GOT3 (cell line): ENCODE data around the gene PHEX.
"Not testable (repeated sequence)": the region's sequence is repeated elsewhere in the genome, so short reads cannot be mapped to it uniquely, and the experiment has no call there.

Experiments
- DNase-seq: peaks from one replicate; lab custom pipeline; 2025; ENCODE audit warnings: mixed read lengths; lab: John Stamatoyannopoulos, UW

PHEX gene

DNA sequence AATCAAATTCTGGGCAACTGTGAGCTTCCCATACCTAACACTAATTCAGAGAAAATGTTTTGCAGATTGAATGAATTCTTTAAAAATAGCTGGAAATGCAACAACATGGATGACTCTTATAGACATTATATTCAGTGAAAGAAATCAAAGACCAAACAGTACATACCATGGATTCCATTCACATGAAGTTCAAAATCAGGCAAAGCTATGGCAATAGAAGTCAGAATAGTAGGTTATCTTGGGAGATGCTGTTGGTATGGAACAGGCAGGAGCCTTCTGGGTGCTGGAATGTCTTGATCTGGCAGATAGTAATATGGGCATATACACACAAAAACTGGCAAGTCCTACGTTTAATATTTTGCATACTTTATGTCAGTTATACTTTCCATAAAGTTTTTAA, 215.0 kb downstream of the PHEX start:
- no peak for DNase-seq

DNA sequence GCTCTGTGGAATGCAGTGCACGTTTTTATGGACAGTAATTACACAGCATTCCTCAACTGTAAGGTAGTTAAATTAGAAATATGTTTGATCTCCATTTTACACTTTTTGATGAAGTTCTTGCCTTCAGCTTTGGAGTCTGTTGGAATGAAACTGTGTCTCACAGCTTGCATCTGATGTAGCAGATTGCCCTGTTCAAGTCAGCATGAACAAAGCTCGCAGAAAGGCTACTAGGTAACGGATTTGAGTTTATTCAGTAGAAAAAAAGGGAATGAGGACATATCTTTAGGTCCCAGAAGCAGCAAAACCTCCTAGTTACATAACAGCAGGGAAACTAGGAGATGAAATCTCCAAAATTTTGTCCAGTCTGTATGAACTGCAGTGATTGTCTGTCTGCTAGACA, 216.3 kb downstream of the PHEX start:
- no peak for DNase-seq

DNA sequence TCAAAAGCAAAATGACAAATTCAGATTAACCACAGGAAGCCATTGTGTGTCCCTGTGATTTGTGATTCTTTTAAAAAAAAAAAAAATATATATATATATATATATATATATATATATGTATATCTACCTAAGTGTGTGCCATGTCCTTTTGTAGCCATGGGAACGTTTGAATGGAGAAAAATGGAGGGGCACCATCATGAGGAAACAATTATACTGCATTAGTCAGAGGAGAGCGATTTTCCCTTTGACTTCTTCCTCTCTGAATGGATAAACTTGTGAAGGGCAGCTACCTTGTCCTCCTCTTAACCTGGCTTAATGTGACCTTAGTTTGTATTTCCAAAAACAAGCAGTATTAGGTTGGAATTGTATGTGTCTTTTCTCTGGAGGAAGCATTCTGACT, 217.2 kb downstream of the PHEX start:
- no peak for DNase-seq

DNA sequence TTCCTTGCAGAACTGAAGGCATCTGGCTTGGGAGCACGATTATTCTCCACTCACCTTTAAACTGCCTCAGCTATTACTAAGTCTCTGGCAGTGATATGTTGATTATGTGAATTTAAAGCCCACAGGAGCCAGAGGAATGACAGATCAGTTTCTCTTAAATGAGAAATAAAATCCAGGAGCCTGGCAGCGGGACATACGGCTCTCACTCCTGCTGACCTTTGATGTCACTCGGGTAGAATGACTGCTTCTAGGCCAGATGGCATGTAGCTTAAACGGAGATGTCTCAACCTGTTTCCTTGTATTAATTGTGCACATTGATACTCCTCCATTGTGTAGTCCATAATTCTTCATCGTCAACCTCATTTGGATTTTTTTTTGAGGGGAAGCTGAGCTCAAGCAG, 236.6 kb downstream of the PHEX start:
- no peak for DNase-seq

DNA sequence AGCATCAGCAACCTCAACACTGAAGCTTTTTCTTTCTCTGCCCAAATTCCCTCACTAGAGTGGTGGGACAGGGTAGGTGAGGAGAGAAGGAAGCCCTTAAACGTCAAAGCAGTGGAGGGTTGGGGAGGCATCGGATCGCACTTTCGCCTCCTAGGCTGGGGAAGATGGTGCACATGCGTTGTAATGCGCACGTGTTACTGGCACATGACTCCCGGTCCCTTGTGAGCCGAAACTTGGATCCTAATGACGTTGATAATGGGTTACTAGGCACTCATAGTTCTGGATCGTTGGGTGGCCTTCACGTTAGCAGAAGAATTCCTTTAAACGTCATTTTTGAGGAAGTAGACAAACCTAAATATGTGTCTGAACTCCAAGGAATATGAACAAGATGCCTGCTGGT, 240.5 kb downstream of the PHEX start, which contains the start of gene CBLL2:
CBLL2 (plus strand) TSS at position 301 of the 400 bp plus-strand sequence; CDS start at position 380, 79 bp downstream.
- no peak for DNase-seq

DNA sequence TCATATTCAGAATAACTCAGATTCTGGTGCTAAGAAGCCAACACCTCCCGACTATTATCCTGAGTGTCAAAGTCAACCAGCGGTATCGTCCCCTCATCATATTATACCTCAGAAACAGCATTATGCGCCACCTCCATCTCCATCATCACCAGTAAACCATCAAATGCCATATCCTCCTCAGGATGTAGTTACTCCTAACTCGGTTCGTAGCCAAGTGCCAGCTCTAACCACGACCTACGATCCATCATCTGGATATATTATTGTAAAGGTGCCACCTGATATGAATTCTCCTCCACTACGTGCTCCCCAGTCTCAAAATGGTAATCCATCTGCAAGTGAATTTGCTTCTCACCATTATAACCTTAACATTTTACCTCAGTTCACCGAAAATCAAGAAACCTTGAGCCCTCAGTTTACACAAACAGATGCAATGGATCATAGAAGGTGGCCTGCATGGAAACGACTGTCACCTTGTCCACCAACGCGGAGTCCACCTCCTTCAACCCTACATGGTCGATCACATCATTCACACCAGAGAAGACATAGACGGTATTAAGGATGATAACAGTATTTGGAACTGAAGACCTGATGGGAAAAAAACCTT, 241.7 kb downstream of the PHEX start:
- DNase-seq = no peak

DNA sequence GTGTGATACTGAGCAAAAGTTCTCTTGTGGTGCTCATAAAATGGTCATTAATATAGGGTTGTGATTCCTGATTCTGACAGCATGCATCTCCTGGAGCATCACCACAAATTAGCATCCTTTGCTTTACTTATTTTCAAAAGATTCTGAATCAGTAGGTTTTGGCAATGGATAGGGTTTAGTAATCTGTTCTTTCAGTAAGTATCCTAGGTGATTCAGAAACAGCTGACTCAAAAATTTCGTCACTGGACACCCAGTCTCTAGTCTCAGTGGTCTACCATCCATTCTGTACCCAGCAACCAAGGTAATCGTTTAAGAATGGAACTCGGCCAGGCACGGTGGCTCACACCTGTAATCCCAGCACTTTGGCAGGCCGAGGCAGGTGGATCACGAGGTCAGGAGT, 244.7 kb downstream of the PHEX start:
- no peak for DNase-seq

DNA sequence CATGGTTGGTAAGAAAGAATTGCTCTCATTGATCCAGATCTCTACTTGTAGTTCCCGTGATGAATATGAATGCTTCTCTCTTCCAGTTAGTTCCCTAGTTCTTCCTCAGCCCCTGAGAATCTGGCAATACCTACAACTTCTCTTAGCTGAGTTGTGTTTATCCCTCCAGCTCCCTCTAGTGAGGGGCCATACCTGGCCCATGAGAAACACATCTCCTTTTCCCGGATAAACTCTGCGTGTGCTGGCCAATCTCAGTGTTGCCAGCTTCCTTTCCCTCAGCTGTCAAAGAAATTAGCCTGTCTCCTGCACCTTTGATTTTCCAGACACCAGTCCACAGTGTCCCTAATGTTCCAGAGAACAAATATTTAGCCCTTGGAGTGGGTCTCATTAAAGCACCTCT, 246.2 kb downstream of the PHEX start:
- DNase-seq = no peak

DNA sequence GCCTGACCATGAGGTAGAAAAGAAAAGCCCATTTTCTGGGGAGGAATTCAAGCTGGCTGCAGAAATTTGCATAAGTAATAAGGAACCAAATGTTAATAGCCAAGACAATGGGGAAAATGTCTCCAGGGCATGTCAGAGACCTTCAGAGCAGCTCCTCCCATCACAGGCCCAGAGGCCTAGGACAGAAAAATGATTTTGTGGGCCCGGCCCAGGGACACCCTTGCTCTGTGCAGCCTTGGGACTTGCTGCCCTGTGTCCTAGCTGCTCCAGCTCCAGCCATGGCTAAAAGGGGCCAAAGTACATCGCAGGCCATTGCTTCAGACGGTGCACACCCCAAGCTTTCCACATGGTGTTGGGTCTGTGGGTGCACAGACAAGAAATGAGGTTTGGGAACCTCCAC, 257.1 kb downstream of the PHEX start:
- not testable (repeated sequence) for DNase-seq

DNA sequence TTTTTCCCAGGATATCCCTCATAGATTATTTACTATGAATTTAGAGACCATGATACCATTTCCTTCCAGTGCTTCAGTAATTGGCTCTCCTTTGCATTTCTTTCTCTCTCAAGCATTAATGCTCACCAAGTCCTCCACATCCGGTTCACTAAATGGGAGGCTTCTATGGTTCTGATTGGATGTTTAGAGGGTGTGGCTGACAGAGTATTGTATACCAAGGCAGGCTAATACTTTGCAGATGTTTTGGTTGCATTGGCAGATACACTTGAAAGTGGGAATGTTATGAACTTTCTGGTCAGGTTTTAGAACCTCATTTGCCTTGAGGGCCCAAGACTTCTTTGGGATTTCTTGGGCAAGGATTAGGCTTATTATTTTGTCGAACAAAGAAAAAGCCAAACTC, 264.7 kb downstream of the PHEX start:
- DNase-seq = no peak

DNA sequence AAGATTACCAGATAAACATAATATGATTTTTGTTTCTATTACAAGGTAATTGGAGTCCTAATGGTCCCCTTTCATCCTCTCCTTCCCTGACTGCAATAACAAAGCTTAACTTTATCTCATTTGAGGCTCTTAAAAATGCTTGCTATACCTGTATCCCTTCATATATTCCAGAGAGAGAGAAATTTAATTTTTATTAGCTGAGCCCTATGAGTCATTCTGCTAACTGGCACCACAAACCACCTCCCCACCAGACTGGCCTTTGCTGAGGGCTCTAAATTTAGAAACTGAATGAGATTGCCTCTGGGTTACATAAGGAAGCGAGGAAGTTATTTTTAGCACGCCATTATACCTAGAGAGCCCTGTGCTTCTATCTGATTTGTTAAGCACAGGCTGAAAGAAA, 268.0 kb downstream of the PHEX start:
- DNase-seq = no peak
